H1 (cell line): Measurements from ENCODE around the gene MAN1C1. TPM values are rescaled to one million over a fixed set of nuclear protein-coding genes. Genes with fewer than 3 reads are reported as not detected.

Experiments
- BCL11A ChIP-seq, 2 experiments: IDR thresholded peaks; one replicate each; pipeline ENCODE4 v1.6.1; 2011; ENCODE audit warnings: low read depth in 2 of 2, low read length in 2 of 2, mild to moderate bottlenecking in 2 of 2
- MAFK ChIP-seq: IDR thresholded peaks from 2 replicates; pipeline ENCODE4 v1.6.1; 2012; ENCODE audit warnings: low read depth, mild to moderate bottlenecking, improper control_type of control experiment, low read length
- SIN3A ChIP-seq, 2 experiments: IDR thresholded peaks in 1 of 2; conservative IDR thresholded peaks in 1 of 2; 2 replicates each; pipeline ENCODE4 v1.6.1; 2011 to 2012; ENCODE audit warnings: low read length in 2 of 2, improper control_type of control experiment in 1 of 2, low read depth in 1 of 2, mild to moderate bottlenecking in 1 of 2
- TEAD4 ChIP-seq: IDR thresholded peaks from 2 replicates; pipeline ENCODE4 v1.6.1; 2012; ENCODE audit warnings: low read depth, low read length, inconsistent platforms, mixed read lengths
- YY1 ChIP-seq: IDR thresholded peaks from 2 replicates; pipeline ENCODE4 v1.6.1; 2011; ENCODE audit warnings: low read depth, mild to moderate bottlenecking, low read length
- polyA plus RNA-seq, 7 experiments: library from polyadenylated mRNA; depleted of rRNA in 3 of 7; stranded (reverse) in 5 of 7; unstranded in 2 of 7; fragments of >200 nt in 5 of 7; fragments of 200-250 nt in 2 of 7; gene quantifications; 1 replicate in 5 of 7; 2 replicates in 1 of 7; 4 replicates in 1 of 7; pipeline versions ENCODE4 v1.2.1 to v1.2.3, GENCODE V29; 2011 to 2013; ENCODE audit warnings: missing spikeins in 2 of 7, mixed read lengths in 2 of 7
- total RNA-seq: library from RNA; stranded (reverse); fragmentation: NEBNext Ultra II Directional; extraction: Animal tissue kit (Norgen Biotek cat#: 25700); gene quantifications from 2 replicates; pipeline ENCODE4 v1.2.1, GENCODE V29; 2021

The MAN1C1 gene
- total and polyA plus RNA-seq, 2 of the 8 experiments (the other 6 are each of a cell fraction or from before 2014, with no cell fraction given), result 7.8 to 15.2 TPM

GRCh38 chr1:25780318-25781129 lies 163.9 kb downstream of the MAN1C1 start (continued):
- TF ChIP-seq TEAD4, result peak; percentile 80
- TF ChIP-seq BCL11A (IDR thresholded peaks at IDR 0.05; ENCODE audit: low read depth in 2 of 2, low read length in 2 of 2), result no peak
- no peak for TF ChIP-seq YY1
- TF ChIP-seq MAFK, result no peak
- 0 out of 4 replicates have a peak, but pooled peaks have one; percentile 9 to 30 for TF ChIP-seq SIN3A (conservative IDR thresholded peaks at IDR 0.05 in 1 of 2, IDR thresholded peaks at IDR 0.05 in 1 of 2; ENCODE audit: low read depth in 1 of 2, low read length in 2 of 2)
